Stimulated activated CD8-positive, alpha-beta memory T cell treated with anti-CD3 and anti-CD28 coated beads, Interleukin-15, amount 100 ng/mL, for 4 hours (primary cell): Measurements from ENCODE around the gene HNF4A.

Experiments
- DNase-seq, 2 donors: peaks; one replicate each; pipeline ENCODE4 v3.0.0-alpha.2; 2020; ENCODE audit warnings: low read depth in 2 of 2

Gene HNF4A

GRCh38 chr20:44424039-44424495 is 68.6 kb downstream of the HNF4A start:
- no peak for DNase-seq

DNA sequence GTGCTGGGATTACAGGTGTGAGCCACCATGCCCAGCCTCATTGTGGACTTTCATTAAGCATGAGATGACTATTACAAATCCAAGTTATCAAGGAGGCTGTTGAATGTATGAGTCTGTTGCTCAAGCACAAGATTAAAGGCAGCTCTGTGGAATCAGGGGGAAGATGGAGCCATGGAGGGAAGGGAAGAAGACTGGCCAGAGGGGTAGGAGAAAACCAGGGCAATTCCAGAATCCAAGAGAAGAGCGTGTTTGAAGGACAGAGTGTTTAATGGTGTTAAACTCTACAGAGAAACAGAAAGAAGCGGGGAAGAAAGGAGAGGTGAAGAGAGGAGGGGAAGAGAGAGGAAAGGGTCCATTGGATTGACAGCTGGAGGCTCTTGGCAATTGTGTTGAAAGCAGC is 70.4 kb downstream of the HNF4A start:
- DNase-seq: no peak

GRCh38 chr20:44426879-44427790 is 71.6 kb downstream of the HNF4A start:
- no peak for DNase-seq

- DNase-seq: no peak
Measured at GRCh38 chr20:44427804-44428173, 72.3 kb downstream of the HNF4A start.

- no peak for DNase-seq
Measured at GRCh38 chr20:44428174-44429016, 72.9 kb downstream of the HNF4A start.

DNA sequence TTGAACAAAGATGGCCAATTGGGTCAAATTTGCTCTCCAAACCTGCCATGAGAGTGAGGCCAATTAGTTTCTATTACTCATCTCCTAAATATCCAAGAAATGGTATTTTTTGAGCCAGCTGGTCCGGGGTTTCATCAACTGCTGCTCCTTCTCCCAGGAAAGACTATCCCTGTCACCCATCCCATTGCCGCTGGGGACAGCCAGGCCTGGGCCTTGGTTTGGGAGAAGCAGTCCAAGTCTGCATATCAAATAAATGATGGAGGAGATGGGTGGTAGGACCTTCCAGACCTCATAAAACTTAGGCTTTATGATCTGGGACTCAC is 73.5 kb downstream of the HNF4A start:
- DNase-seq: no peak

- DNase-seq: no peak
Measured at GRCh38 chr20:44429419-44430269, 74.1 kb downstream of the HNF4A start.

DNA sequence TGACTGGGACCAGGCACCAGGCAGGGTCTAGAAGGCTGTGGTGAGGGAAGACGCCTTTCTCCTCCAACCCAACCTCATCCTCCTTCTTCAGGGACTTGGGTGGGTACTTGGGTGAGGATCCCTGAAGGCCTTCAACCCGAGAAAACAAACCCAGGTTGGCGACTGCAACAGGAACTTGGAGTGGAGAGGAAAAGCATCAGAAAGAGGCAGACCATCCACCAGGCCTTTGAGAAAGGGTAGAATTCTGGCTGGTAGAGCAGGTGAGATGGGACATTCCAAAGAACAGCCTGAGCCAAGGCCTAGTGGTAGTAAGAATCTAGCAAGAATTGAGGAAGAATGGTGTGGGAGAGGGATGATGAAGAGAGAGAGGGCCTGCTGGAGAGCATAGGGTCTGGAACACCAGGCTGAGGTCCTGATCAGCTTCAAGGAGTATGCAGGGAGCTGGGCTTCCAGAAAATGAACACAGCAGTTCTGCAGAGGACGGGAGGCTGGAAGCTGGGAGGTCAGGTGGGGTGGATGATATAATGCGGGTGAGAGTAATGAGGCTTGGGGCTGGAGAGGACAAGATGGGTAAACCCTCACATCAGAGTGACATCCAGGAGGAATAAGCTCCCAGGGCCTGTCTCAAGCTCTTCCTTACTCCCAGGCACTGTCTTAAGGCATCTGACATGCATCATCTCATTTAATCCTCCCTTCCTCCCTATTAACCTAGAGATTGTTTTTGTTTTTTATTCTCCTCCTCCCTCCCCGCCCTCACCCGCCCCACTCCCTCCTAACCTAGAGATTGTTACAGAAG is 75.0 kb downstream of the HNF4A start:
- DNase-seq: no peak

DNA sequence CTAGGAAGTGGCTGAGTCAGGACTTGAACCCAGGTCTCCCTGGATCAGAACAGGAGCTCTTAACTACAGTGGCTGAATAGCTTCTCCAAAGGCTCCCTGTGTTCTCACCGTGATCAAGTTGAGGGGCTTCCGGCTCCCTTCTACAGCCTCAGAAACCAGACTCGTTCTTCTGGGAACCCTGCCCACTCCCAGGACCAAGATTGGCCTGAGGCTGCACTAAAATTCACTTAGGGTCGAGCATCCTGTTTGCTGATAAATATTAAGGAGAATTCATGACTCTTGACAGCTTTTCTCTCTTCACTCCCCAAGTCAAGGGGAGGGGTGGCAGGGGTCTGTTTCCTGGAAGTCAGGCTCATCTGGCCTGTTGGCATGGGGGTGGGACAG is 75.6 kb downstream of the HNF4A start:
- DNase-seq: no peak

DNA sequence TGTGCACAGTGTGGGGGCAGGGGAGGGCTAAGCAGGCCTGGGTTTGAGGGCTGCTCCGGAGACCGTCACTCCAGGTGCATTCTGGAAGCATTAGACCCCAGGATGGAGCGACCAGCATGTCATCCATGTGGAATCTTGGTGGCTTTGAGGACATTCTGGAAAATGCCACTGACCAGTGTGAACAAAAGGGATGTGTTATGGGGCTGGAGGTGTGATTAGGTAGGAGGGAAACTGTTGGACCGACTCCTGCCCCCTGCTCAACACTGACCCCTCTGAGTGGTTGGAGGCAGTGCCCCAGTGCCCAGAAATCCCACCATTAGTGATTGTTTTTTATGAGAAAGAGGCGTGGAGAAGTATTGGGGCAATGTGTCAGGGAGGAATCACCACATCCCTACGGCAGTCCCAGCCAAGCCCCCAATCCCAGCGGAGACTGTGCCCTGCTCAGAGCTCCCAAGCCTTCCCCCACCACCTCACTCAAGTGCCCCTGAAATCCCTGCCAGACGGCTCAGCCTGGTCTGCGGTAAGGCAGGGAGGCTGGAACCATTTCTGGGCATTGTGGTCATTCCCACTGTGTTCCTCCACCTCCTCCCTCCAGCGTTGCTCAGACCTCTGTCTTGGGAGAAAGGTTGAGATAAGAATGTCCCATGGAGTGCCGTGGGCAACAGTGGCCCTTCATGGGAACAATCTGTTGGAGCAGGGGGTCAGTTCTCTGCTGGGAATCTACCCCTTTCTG is 76.2 kb downstream of the HNF4A start:
- no peak for DNase-seq

GRCh38 chr20:44432618-44433577 is 77.4 kb downstream of the HNF4A start:
- DNase-seq: no peak

DNA sequence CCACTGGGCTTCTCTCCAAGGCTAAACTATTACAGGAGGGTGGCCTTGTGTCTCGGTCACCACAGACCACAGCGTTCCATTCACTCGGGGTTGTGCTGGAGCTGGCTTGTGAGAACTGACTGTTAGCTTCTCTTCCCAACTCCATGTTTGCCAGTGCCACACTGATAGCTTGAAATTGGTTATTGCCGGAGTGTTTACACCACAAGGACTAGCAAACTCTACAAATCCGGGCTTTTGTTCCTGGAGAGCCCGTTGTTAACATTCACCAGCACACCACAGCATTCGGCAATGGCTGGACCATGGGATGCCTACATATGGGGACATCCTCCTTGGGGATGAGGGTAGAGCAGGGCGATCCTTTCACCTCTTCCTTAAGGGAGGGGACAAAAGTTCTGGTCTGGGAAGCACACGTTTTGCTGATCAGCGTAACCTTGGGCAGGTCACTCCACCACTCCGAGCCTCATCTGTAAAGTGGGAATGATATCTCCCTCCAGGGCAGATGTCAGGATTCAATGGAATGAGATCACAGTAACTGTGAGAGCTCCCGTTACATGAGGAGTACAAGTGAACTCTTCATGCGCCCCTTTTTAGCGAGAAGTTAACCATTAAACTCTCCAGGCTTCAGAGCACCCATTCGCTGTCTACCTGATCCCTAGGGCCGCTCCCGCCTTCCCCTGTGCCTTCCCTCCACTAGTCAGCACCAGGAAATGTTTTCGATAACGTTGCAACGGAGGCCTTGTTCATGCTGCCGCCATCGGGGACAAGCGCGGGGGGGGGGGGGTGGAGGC is 78.4 kb downstream of the HNF4A start:
- DNase-seq: no peak

DNA sequence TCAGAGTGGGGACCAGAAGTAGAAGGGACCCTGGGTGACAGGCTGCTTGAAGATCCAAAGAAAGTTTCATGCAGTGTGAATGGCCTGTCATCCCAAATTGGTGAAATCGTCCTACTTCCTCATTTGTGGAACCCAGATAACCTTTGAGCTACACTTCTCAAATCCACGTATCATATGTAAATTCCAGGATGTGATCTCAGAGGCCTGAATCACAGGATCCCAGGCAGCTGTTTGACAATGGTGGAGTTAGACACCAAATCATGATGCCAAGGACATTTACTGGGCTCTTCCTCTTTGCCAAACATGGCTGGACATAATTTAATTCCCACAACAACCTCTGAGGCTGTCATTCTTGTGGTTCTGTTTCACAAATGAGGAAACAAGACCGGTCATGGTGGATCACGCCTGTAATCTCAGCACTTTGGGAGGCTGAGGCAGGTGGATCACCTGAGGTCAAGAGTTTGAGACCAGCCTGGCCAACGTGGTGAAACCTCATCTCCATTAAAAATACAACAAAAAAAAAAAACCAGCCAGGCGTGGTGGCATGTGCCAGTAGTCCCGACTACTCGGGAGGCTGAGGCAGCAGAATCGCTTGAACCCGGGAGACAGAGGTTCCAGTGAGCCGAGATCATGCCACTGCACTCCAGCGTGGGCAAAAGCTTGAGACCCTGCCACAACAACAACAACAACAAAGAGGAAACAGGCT is 80.3 kb downstream of the HNF4A start:
- DNase-seq: no peak

GRCh38 chr20:44436393-44436792 is 80.9 kb downstream of the HNF4A start:
- no peak for DNase-seq

DNA sequence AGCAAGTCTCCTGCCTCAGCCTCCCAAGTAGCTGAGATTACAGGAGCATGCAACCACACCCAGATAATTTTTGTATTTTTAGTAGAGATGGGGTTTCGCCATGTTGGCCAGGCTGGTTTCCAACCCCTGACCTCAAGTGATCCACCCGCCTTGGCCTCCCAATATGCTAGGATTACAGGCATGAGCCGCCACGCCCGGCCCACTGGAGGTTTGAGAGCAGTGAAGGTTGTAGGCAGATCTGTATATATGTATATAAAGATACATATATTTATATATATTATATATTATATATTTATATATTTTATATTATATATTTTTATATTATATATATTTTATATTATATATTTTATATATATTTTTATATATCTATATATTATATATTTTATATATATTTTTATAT is 82.0 kb downstream of the HNF4A start:
- DNase-seq: no peak

DNA sequence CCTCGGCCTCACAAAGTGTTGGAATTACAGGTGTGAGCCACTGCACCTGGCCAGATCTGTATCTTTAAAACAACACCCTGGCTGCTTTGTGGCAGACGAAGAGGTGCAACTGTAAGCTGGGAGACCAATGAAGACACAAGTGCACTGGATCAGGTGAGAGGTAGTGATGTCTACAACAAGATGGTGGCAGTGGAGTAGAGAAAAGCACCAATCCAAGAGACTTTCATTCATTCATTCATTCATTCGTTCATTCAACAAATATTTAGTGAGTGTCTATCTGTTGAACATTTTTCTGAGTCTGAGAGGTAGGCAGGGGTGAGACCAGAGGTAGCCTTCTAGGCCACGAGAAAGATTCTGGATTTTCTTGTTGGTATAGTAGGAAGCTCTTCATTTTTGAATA is 83.3 kb downstream of the HNF4A start:
- no peak for DNase-seq

- no peak for DNase-seq
Measured at GRCh38 chr20:44439318-44439717, 83.8 kb downstream of the HNF4A start.
